NCI-H1105 (cell line): Measurements from ENCODE around the gene GDF2.

Experiments
- DNase-seq: peaks from one replicate; lab custom pipeline; 2025; lab: John Stamatoyannopoulos, UW

The GDF2 gene

GRCh38 chr10:47322300-47323061 is at the start of gene GDF2:
TSS of gene GDF2 (plus strand) at chr10:47322454. CDS start at chr10:47322669, 215 bp downstream.
- DNase-seq, result no peak

DNA sequence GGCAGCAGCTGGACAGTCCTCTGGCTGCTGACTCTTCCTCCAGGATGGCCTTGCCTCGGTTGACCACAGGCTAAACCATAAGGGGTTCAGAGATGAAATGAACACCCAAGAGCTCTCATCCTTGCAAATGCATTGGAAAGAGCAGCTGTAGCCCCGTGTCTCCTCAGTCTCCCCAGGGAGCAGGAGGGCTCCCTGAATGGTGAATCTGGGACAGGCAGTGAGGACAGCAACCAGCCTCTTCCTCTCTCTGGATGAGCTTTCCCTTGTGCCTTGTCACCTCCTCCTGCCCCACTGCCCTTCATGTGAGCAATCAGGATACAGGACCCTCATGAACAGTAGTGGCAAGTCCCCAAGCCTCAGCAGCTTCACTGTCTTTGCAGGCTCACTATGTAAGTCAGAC is 46.2 kb upstream of the GDF2 start:
- no peak for DNase-seq

GRCh38 chr10:47276576-47277351 is 45.5 kb upstream of the GDF2 start:
- DNase-seq, result no peak

GRCh38 chr10:47277352-47278151 is 44.7 kb upstream of the GDF2 start:
- no peak for DNase-seq

DNA sequence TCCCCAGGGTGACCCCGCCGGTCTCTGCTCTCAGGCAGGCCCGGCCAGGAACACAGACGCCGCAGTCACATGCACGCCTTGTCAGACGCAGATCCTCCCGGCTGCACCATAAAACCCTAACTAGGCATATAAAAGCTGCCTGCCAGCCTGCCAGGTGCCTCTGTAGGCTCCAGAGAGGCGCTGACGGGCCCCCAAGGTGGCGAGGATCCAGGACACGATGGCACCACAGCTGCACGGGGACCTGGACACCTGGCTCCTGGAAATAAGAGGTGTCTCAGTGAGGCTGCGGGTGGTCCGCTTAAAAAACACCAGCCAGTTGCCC is 44.1 kb upstream of the GDF2 start:
- no peak for DNase-seq

DNA sequence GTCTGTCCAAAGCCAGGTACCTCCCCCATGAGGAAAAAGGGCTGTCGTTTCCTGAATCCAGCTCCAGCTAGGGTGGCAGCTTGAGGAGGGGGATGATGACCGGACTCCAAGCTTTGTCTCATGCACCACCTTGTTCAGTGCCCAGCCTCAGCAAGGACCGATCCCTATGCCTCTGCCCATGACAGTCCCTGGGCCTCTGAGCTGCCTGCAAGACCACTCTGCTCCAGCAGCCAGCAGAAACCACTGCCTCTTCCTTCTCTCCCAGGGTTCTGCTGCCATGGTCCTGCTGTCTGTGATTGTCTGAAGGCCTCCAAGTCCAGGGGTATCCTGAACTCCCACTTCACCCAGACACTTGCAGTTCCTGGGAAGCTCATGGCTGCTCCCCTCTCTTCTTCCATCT is 43.5 kb upstream of the GDF2 start:
- no peak for DNase-seq

DNA sequence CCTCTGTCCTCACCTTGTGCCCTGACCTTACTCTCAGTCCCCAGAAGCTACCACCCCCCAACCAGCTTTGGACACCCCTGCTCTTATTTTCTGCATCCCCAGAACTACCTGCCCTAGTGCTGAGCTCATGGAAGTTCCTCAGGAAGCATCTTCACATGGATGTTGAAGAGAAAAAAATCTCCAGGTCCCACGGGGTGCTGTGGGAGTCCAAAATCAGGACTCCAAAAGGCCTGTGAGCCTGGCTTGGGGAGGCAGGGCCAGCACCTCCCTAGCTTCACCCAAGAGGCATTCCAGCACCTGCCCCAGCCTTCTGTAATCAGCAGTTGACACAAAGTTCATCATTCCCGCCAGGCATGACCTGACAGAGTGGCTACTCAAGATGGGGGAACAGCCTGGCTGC is 43.0 kb upstream of the GDF2 start:
- no peak for DNase-seq

GRCh38 chr10:47282005-47282656 is 40.1 kb upstream of the GDF2 start:
- DNase-seq, result no peak

GRCh38 chr10:47282657-47283018 is 39.6 kb upstream of the GDF2 start:
- DNase-seq, result no peak

DNA sequence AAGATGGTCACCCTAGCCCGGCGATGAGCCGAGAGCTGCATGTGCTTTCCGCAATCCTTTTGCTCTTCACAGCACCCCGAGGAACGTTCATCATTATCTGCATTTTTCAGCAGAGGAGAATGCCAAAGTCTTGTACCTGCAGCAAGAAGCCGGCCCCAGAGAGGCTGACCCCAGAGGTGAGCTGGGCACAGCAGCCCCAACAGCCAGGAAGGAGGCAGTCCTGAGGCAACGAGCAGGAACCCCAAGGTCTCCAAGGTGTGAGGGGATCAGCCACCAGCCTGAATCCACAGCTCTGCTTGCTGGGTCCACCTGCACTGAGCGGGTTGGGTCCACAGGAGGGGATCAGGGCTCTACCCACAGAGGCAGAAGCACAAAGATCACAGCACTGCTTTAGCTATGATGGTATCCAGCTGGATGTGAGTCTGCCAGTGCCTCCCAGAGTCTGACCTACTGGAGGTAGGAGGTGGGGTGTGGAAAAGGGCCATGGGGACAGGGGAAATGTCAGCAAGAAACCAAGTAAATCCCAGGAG is 39.1 kb upstream of the GDF2 start:
- DNase-seq, result no peak

GRCh38 chr10:47283848-47284247 is 38.4 kb upstream of the GDF2 start:
- no peak for DNase-seq

DNA sequence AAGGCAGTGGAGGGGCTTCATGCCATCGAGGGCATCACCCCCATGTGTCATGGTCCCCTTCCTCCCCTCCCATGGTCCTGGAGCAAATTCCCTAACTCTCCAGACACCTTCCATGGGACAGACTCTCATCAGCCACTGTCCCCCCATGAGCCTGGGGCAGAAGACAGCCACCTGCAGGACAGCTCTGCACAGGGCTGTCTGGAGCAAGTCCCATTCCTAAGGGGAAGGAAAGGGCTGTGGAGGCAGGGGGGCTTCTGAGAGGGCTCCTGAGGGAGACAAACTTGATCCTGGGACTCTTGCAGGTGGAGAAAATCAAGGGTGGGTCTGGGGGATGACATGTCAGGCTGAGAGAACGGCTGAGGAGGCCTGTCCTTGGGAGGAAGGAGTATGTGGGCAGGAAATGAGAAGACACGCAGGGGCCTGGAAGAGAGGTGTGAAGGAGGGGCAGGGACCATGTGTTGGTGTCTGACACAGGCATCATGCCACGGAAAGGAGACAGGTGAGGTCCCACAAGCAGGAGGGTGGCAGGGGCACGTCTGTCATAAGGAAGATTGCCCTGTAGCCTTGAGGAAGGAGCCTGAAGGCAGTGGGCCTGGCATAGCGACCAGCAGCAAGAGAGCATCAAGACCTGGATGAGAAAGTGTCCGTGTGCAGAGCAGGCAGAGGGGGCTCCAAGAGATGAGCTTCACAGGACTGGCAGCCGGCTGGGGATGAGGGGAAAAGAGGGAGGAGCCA is 36.7 kb upstream of the GDF2 start:
- no peak for DNase-seq

DNA sequence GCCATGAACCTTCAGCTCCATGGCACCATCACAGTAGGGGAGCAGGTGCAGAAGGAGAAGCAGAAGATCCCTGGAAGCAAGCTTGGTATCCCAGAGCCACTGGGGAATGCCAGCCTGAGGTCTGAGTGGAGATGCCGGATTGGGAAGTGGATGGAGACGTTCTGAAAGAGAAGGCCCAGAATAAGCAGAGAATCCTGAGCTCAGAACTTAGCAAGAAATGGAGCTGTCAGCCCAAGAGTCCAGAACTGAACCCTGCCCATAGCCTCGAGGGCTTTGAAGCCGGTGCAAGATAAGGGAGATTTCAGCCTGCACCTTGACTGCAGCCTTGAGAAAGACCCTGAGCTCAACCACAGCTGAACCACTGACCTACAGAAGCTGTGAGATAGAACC is 36.1 kb upstream of the GDF2 start:
- DNase-seq, result no peak

DNA sequence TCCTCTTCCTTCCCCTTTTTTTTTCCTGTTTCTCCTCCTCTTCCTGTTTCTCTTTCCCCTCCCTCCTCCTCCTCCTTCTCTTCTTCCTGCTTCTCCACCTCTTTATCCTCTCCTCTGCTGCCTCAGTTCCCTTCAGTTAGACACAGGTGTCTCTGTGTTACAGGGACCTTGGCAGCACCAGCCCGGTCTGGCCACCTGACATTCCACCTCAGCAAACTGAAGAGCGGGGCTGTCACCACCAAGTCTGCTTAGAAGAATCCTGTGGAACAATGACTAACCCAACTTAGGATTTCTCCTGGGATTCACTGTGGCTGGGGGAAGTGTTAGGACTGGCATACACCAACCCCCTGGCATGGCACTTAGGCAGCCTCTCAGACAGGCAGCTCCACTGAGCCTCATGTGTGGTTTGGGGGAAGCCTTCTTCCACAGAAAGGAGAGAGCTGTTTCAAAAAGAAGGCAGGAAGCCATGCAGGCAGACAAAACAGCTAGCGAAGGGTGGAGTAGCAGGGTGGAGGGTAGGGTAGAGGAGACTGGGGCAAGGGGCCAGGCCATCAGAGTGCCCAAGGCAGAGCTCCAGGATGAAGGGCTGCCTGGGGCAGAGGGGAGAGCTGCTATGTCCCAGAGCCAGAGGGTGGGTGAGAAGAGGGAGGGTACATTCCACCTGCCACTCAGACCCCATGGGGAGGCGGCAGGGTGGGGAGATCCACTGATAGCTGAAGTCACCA is 35.5 kb upstream of the GDF2 start:
- no peak for DNase-seq

GRCh38 chr10:47287365-47287802 is 34.9 kb upstream of the GDF2 start:
- DNase-seq, result no peak

GRCh38 chr10:47287805-47288204 is 34.4 kb upstream of the GDF2 start:
- DNase-seq, result no peak

- no peak for DNase-seq
Observed at GRCh38 chr10:47288236-47288635, 34.0 kb upstream of the GDF2 start.

DNA sequence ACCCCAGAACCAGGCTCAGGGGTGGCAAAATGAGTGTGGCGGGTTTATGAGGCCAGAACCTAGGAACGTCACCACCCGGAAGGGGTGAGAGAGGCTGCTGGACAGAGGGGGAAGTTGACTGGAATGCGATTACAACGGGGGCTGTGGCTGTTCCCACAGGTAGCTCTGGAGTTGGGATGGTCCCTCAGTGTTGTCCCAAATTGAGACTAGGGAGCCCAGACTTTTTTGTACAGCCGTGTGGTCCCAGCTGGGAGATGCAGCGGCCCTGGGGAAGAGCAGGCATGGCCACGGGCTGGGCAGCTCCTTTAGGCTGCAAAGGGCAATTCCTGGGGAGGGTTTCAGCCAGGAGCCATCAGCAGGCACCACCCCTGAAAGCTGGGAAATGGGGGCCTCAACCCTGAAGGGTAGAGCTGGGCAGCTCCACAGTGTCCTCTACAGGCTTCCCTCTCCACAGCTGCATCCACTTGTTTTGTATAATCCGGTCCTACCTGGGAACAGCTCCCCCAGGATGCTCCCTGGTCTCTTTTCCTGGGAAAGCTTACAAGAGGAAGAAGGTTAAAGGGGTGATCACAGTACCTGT is 33.2 kb upstream of the GDF2 start:
- no peak for DNase-seq

- no peak for DNase-seq
Observed at GRCh38 chr10:47289921-47290320, 32.3 kb upstream of the GDF2 start.

GRCh38 chr10:47290338-47290737 is 31.9 kb upstream of the GDF2 start:
- no peak for DNase-seq
